HepG2 (cell line): ENCODE data around the gene OR7G1.

Source experiments
- ZNF274 ChIP-seq: sonication (generic); formaldehyde crosslinking; IDR thresholded peaks from 2 replicates; pipeline ENCODE4 v1.5.1; 2020; ENCODE audit warnings: mild to moderate bottlenecking, missing genetic modification reagents
- ZNF713 ChIP-seq: sonication (generic); formaldehyde crosslinking; IDR thresholded peaks from 2 replicates; pipeline ENCODE4 v1.4.0; 2020; ENCODE audit warnings: mild to moderate bottlenecking, missing genetic modification reagents
- TF ChIP-seq, protein P1 (sequence below), 2 experiments: sonication (generic) in 1 of 2; formaldehyde crosslinking in 1 of 2; IDR thresholded peaks; 2 replicates each; pipeline versions ENCODE4 v1.5.1 to v1.6.1; 2011 to 2020; ENCODE audit warnings: borderline replicate concordance in 1 of 2, low read depth in 1 of 2, low read length in 1 of 2, mild to moderate bottlenecking in 1 of 2, missing genetic modification reagents in 1 of 2, moderate library complexity in 1 of 2
- TF ChIP-seq, protein P2 (sequence below): sonication (generic); formaldehyde crosslinking; IDR thresholded peaks from 2 replicates; pipeline ENCODE4 v1.4.0; 2020; ENCODE audit warnings: missing genetic modification reagents

DNA sequence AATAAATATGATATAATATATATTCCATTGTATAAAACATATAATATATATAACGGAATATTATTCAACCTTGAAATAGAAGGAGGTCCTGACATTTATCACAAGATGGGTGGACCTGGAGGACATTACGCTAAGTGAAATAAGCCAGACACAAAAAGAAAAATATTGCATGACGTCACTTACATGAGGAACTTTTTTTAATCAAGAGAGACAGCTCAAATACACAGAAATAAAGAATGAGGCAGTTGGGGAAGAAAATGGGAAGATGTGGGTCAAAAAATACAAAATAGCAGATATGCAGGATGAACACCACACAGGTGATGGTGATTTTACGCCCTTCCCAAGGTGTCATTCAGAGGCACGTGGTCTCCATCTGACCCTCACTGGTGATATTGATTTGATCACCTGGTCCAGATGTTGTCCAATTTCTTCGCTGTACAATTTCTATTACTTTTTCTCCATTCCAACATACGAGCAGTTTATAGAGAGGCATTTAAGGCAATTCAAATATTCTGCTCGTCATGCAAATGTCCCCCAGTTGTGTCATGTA lies 24.1 kb upstream of the OR7G1 start:
- TF ChIP-seq ZNF274 (CRISPR knock-in tag) (no peak), ZNF713 (no peak)
- TF ChIP-seq, protein P1, sequence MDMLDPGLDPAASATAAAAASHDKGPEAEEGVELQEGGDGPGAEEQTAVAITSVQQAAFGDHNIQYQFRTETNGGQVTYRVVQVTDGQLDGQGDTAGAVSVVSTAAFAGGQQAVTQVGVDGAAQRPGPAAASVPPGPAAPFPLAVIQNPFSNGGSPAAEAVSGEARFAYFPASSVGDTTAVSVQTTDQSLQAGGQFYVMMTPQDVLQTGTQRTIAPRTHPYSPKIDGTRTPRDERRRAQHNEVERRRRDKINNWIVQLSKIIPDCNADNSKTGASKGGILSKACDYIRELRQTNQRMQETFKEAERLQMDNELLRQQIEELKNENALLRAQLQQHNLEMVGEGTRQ (IDR thresholded peaks at IDR 0.05; ENCODE audit: low read depth, low read length): no peak
- TF ChIP-seq, protein P1 (CRISPR knock-in tag; IDR thresholded peaks at IDR 0.05; ENCODE audit: borderline replicate concordance): 0 out of 2 replicates have a peak, but pooled peaks have one; percentile 1
- TF ChIP-seq, protein P2, sequence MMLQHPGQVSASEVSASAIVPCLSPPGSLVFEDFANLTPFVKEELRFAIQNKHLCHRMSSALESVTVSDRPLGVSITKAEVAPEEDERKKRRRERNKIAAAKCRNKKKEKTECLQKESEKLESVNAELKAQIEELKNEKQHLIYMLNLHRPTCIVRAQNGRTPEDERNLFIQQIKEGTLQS (CRISPR knock-in tag): no peak
